CD14-positive monocyte (primary cell): ENCODE measurements around the gene GAD1. TPM values are rescaled to one million over a fixed set of nuclear protein-coding genes. Genes with fewer than 3 reads are reported as not detected.

Source experiments
- DNase-seq, 3 donors: peaks; one replicate each; pipeline ENCODE4 v3.0.0-alpha.2; 2011 to 2022
- H2AFZ ChIP-seq: 2 replicates; pipeline ENCODE4 v1.6.0; 2012; ENCODE audit warnings: mild to moderate bottlenecking, low read depth, low read length, inconsistent platforms; ENCODE audit not compliant: insufficient read depth, poor library complexity, severe bottlenecking
- H3K27ac ChIP-seq, 2 donors: 1 replicate in 1 of 2; 2 replicates in 1 of 2; pipeline ENCODE4 v1.5.1; 2012 to 2013; ENCODE audit warnings: low read length in 2 of 2, control low read depth in 1 of 2, inconsistent platforms in 1 of 2, low read depth in 1 of 2, mild to moderate bottlenecking in 1 of 2
- H3K27me3 ChIP-seq, 2 donors: one replicate each; pipeline versions ENCODE4 v1.6.0 to v1.6.1; 2011 to 2013; ENCODE audit warnings: low read length in 2 of 2; ENCODE audit not compliant: control insufficient read depth in 2 of 2, insufficient read depth in 2 of 2
- H3K36me3 ChIP-seq, 2 donors: replicated peaks in 1 of 2; 1 replicate in 1 of 2; 2 replicates in 1 of 2; pipeline versions ENCODE4 v1.5.1 to v1.6.1; 2012 to 2013; ENCODE audit warnings: low read length in 2 of 2, control low read depth in 1 of 2, inconsistent platforms in 1 of 2, mild to moderate bottlenecking in 1 of 2; ENCODE audit not compliant: insufficient read depth in 2 of 2, control insufficient read depth in 1 of 2
- H3K4me1 ChIP-seq, 2 donors: 1 replicate in 1 of 2; 2 replicates in 1 of 2; pipeline versions ENCODE4 v1.5.1 to v1.6.1; 2012 to 2013; ENCODE audit warnings: low read length in 2 of 2, control low read depth in 1 of 2, inconsistent platforms in 1 of 2, mild to moderate bottlenecking in 1 of 2, moderate library complexity in 1 of 2; ENCODE audit not compliant: insufficient read depth in 2 of 2, control insufficient read depth in 1 of 2
- H3K4me2 ChIP-seq: replicated peaks from 2 replicates; pipeline ENCODE3; 2012; ENCODE audit warnings: low read length, moderate library complexity, mild to moderate bottlenecking; ENCODE audit not compliant: poor library complexity, severe bottlenecking; ENCODE audit errors: extremely low read depth
- H3K4me3 ChIP-seq, 3 experiments: fragments of 200-600 bp in 1 of 3; sonication (generic) in 1 of 3; replicated peaks in 1 of 3; 1 replicate in 2 of 3; 2 replicates in 1 of 3; pipeline ENCODE4 v1.5.1; 2011 to 2013; ENCODE audit warnings: low read length in 3 of 3, mild to moderate bottlenecking in 3 of 3, control low read depth in 2 of 3, low read depth in 2 of 3, inconsistent platforms in 1 of 3, moderate library complexity in 1 of 3
- H3K79me2 ChIP-seq: 2 replicates; pipeline ENCODE4 v1.6.0; 2012; ENCODE audit warnings: mild to moderate bottlenecking, control low read depth, inconsistent platforms, low read length, moderate library complexity; ENCODE audit not compliant: insufficient read depth
- H3K9ac ChIP-seq: 2 replicates; pipeline ENCODE4 v1.6.0; 2017; ENCODE audit warnings: low read length, mild to moderate bottlenecking; ENCODE audit not compliant: insufficient read depth, poor library complexity, severe bottlenecking
- H3K9me3 ChIP-seq, 2 donors: replicated peaks in 1 of 2; 1 replicate in 1 of 2; 2 replicates in 1 of 2; pipeline versions ENCODE4 v1.5.1 to v1.6.1; 2012 to 2013; ENCODE audit warnings: low read length in 2 of 2, control low read depth in 1 of 2; ENCODE audit not compliant: control insufficient read depth in 1 of 2, insufficient read depth in 1 of 2
- H4K20me1 ChIP-seq: 2 replicates; pipeline ENCODE4 v1.6.0; 2012; ENCODE audit warnings: mild to moderate bottlenecking, low read length, control low read depth, moderate library complexity; ENCODE audit not compliant: insufficient read depth
- H3K27ac Mint-ChIP-seq, 7 donors: one replicate each; pipeline ENCODE4 v1.8.0; 2020; ENCODE audit warnings: mild to moderate bottlenecking in 7 of 7, mixed read lengths in 7 of 7, moderate library complexity in 6 of 7, inconsistent platforms in 2 of 7
- H3K27me3 Mint-ChIP-seq, 3 donors: one replicate each; pipeline ENCODE4 v1.8.0; 2021 to 2022; ENCODE audit warnings: low read depth in 3 of 3, mild to moderate bottlenecking in 3 of 3, mixed read lengths in 3 of 3, moderate library complexity in 3 of 3, inconsistent platforms in 1 of 3
- H3K36me3 Mint-ChIP-seq, 2 donors: one replicate each; pipeline ENCODE4 v1.8.0; 2020; ENCODE audit warnings: mixed read lengths in 2 of 2, inconsistent platforms in 1 of 2, mild to moderate bottlenecking in 1 of 2
- H3K4me1 Mint-ChIP-seq: one replicate; pipeline ENCODE4 v1.8.0; 2020; ENCODE audit warnings: mild to moderate bottlenecking, mixed read lengths
- H3K4me3 Mint-ChIP-seq, 2 donors: one replicate each; pipeline ENCODE4 v1.8.0; 2020; ENCODE audit warnings: mild to moderate bottlenecking in 2 of 2, mixed read lengths in 2 of 2, moderate library complexity in 1 of 2
- H3K9me3 Mint-ChIP-seq, 7 donors: one replicate each; pipeline ENCODE4 v1.8.0; 2020 to 2022; ENCODE audit warnings: mixed read lengths in 7 of 7, mild to moderate bottlenecking in 6 of 7, moderate library complexity in 6 of 7, inconsistent platforms in 2 of 7
- CTCF ChIP-seq: fragments of 200-600 bp; IDR thresholded peaks from one replicate; pipeline ENCODE4 v1.8.0; 2022; ENCODE audit warnings: antibody characterized with exemption, mild to moderate bottlenecking
- intact Hi-C, 2 donors: fragments of 100-400 bp; cut with micrococcal nuclease; formaldehyde crosslinking; loops; one replicate each; pipeline versions ENCODE4 v1.15.0 to v1.15.1; 2023
- polyA plus RNA-seq, 3 donors: library from polyadenylated mRNA; depleted of rRNA in 1 of 3; unstranded in 2 of 3; stranded (reverse) in 1 of 3; fragments of 300-500 nt in 2 of 3; fragments of >200 nt in 1 of 3; fragmentation: Illumina TruSeq in 2 of 3; gene quantifications; 1 replicate in 2 of 3; 2 replicates in 1 of 3; pipeline ENCODE4 v1.2.3, GENCODE V29; 2012 to 2021

The GAD1 gene
- polyA plus RNA-seq, 3 donors, result 0.08 TPM; not detected in 2

GRCh38 chr2:170772295-170772694 is 44.4 kb upstream of the GAD1 start:
- Histone ChIP-seq H2AFZ (no peak overlapping the region), H3K9ac (no peak overlapping the region), H3K27me3 (peaks cover 41 to 60% of the 10 kb centered on the region in 2 donors), H3K4me2 (no peak overlapping the region), H3K36me3 (no peaks in the 10 kb centered on the region), H3K4me3 (no peak overlapping the region), H3K79me2 (no peaks in the 10 kb centered on the region), H3K9me3 (no peaks in the 10 kb centered on the region), H4K20me1 (no peaks in the 10 kb centered on the region), H3K4me1 (peaks cover 14 to 15% of the 10 kb centered on the region in 2 donors), H3K27ac (no peak overlapping the region)
- no peak overlapping the region for H3K27ac Mint-ChIP-seq
- peaks cover 45 to 69% (median 56%) of the 10 kb centered on the region in 3 donors for H3K27me3 Mint-ChIP-seq
- intact Hi-C loops, result no loop called here
- TF ChIP-seq CTCF, result no peak
- H3K4me1 Mint-ChIP-seq, result peaks cover 15% of the 10 kb centered on the region
- peak overlapping the region in 1 of 2 donors; percentile 81 for H3K4me3 Mint-ChIP-seq
- peaks cover 0 to 4% of the 10 kb centered on the region in 2 donors for H3K36me3 Mint-ChIP-seq
- no peak for DNase-seq
- H3K9me3 Mint-ChIP-seq, result peaks cover 0 to 7% (median 0%) of the 10 kb centered on the region in 7 donors

- Histone ChIP-seq H3K27ac (no peak overlapping the region), H3K36me3 (no peaks in the 10 kb centered on the region), H3K9me3 (no peaks in the 10 kb centered on the region), H2AFZ (no peak overlapping the region), H3K27me3 (peaks cover 46 to 71% of the 10 kb centered on the region in 2 donors), H3K4me1 (peaks cover 14 to 15% of the 10 kb centered on the region in 2 donors), H3K79me2 (no peaks in the 10 kb centered on the region), H3K9ac (no peak overlapping the region), H3K4me2 (no peak overlapping the region), H3K4me3 (no peak overlapping the region), H4K20me1 (no peaks in the 10 kb centered on the region)
- Mint-ChIP-seq H3K9me3 (peaks cover 0 to 7% (median 0%) of the 10 kb centered on the region in 7 donors), H3K4me1 (peaks cover 15% of the 10 kb centered on the region), H3K36me3 (peaks cover 0 to 4% of the 10 kb centered on the region in 2 donors), H3K27me3 (peaks cover 43 to 68% (median 53%) of the 10 kb centered on the region in 3 donors), H3K27ac (no peak overlapping the region), H3K4me3 (no peak overlapping the region)
- intact Hi-C loops, result no loop called here
- TF ChIP-seq CTCF, result no peak
- DNase-seq, result no peak
Observed at GRCh38 chr2:170774074-170774473, 42.6 kb upstream of the GAD1 start.
